ENCODE data around the gene RHOB.

- TF ChIP-seq, protein P1, sequence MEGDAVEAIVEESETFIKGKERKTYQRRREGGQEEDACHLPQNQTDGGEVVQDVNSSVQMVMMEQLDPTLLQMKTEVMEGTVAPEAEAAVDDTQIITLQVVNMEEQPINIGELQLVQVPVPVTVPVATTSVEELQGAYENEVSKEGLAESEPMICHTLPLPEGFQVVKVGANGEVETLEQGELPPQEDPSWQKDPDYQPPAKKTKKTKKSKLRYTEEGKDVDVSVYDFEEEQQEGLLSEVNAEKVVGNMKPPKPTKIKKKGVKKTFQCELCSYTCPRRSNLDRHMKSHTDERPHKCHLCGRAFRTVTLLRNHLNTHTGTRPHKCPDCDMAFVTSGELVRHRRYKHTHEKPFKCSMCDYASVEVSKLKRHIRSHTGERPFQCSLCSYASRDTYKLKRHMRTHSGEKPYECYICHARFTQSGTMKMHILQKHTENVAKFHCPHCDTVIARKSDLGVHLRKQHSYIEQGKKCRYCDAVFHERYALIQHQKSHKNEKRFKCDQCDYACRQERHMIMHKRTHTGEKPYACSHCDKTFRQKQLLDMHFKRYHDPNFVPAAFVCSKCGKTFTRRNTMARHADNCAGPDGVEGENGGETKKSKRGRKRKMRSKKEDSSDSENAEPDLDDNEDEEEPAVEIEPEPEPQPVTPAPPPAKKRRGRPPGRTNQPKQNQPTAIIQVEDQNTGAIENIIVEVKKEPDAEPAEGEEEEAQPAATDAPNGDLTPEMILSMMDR (IDR thresholded peaks at IDR 0.05) = no peak
- TF ChIP-seq POLR2A (IDR thresholded peaks at IDR 0.05) = no peak
- TF ChIP-seq POLR2AphosphoS5 (IDR thresholded peaks at IDR 0.05) = no peak
Measured at GRCh38 chr2:20496076-20496872, 49.4 kb downstream of the RHOB start.
